Rectal smooth muscle tissue (tissue), 1 donor: Measurements from ENCODE around the gene PLCB1.
"Not testable (repeated sequence)": the region's sequence is repeated elsewhere in the genome, so short reads cannot be mapped to it uniquely, and the experiment has no call there.

Experiments
- H3K27ac ChIP-seq: one replicate; pipeline ENCODE4 v1.7.0; 2013; ENCODE audit warnings: low read depth, low read length, inconsistent platforms
- H3K27me3 ChIP-seq: one replicate; pipeline ENCODE4 v1.7.0; 2013; ENCODE audit warnings: low read length; ENCODE audit not compliant: control insufficient read depth, insufficient read depth
- H3K36me3 ChIP-seq: one replicate; pipeline ENCODE4 v1.7.0; 2013; ENCODE audit warnings: low read length; ENCODE audit not compliant: control insufficient read depth, insufficient read depth
- H3K4me1 ChIP-seq: one replicate; pipeline ENCODE4 v1.7.0; 2013; ENCODE audit warnings: low read length; ENCODE audit not compliant: control insufficient read depth, insufficient read depth
- H3K4me3 ChIP-seq: one replicate; pipeline ENCODE4 v1.7.0; 2013; ENCODE audit warnings: low read length
- H3K9ac ChIP-seq: one replicate; pipeline ENCODE4 v1.7.0; 2013; ENCODE audit warnings: low read length

PLCB1 gene

DNA sequence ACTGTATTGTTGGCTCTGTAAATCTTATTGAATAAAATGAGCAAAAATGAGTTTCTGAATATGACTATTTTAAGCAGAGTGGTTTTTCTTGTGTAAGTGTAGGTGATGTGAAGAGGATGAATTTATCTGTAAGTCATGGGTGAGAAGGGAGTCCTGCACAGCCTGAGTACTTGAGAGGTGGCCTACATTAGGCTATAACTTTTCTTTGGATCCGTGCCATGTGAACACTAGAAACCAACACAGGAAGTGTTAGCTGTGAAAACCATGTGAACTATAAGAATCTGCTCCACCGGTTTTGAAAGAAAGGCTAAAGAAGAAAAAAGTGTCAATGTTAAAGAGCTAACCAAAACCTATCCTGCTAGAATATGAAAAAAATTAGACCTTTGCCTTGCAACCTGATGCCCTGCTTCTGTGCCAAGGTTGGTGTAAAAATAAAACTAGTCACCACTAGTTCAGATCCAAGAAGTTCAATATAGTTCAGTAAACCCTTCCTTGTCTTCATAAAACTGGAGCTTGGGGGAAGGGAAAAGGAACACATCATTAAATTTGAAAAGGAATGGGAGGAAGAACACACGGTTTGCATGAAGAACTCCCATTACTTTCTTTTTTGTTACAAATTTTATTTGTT is 21.3 kb downstream of the PLCB1 start:
- Histone ChIP-seq H3K27ac (no peak overlapping the region), H3K27me3 (no peaks in the 10 kb centered on the region), H3K9ac (no peak overlapping the region), H3K4me1 (peaks cover 7% of the 10 kb centered on the region), H3K4me3 (no peak overlapping the region), H3K36me3 (no peaks in the 10 kb centered on the region)

DNA sequence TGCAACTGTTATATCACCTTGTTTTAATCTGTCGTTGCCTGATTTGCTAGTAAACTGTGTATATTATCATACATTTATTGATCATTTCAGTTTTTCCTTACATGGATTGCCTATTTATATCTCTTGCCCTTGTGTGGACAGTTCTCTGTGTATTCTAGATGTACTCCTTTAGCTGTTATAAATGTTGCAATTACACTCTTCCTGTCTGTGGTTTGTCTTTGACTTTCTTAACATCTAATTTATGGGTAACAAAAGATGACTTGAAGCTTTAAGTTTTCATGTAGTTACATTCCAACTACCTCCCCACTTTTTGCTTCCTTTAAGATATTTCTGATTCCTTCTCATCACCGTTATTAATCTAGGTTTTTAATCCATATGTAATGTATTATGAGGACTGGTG is 22.6 kb downstream of the PLCB1 start:
- Histone ChIP-seq H3K4me1 (peaks cover 7% of the 10 kb centered on the region), H3K27me3 (no peaks in the 10 kb centered on the region), H3K27ac (no peak overlapping the region), H3K9ac (no peak overlapping the region), H3K4me3 (no peak overlapping the region), H3K36me3 (no peaks in the 10 kb centered on the region)

DNA sequence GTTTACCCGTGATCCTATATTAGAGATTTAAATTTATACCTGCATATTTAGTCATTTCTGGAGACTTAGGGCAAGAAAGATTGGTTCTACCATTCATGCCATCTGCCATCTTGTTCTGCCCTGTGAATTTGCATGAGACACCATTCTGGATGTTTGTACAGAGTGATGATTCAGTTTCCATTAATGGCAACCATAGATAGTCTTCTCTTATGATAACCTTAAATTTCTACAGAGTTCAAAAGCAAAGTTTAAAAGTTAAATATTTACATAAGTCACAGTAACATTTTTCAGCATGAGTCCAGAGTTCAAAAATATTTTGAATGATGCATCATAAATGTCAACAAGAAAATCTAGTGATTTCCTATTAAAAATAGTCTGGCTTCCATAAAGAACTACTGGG is 23.2 kb downstream of the PLCB1 start:
- H3K27ac ChIP-seq, result no peak overlapping the region

DNA sequence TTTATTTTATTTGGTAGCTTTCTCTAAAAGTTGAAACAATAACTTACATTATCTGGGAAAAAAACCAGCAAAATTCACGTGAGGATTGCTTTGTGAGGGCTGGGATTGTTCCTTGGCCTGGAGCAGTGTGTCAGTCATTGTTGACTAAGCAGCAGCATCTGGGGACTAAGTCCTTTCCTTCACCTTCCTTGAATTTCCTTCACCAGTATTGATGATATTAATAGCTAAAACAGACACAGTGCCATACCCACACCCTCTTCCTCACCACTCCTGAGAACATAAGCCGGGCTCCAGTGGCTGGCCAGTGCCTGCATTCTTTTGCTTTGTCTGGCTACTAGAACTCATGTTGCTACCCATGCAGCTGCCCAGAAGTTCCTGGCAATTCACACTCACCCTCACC is 23.7 kb downstream of the PLCB1 start:
- H3K27ac ChIP-seq, result no peak overlapping the region
- H3K4me3 ChIP-seq, result no peak overlapping the region
- H3K4me1 ChIP-seq, result peaks cover 7% of the 10 kb centered on the region
- H3K9ac ChIP-seq, result no peak overlapping the region
- no peaks in the 10 kb centered on the region for H3K36me3 ChIP-seq
- H3K27me3 ChIP-seq, result no peaks in the 10 kb centered on the region

More for the DNA sequence above, 23.2 kb downstream of the PLCB1 start:
- no peak overlapping the region for H3K9ac ChIP-seq
- no peaks in the 10 kb centered on the region for H3K27me3 ChIP-seq
- peaks cover 7% of the 10 kb centered on the region for H3K4me1 ChIP-seq
- no peaks in the 10 kb centered on the region for H3K36me3 ChIP-seq
- no peak overlapping the region for H3K4me3 ChIP-seq

DNA sequence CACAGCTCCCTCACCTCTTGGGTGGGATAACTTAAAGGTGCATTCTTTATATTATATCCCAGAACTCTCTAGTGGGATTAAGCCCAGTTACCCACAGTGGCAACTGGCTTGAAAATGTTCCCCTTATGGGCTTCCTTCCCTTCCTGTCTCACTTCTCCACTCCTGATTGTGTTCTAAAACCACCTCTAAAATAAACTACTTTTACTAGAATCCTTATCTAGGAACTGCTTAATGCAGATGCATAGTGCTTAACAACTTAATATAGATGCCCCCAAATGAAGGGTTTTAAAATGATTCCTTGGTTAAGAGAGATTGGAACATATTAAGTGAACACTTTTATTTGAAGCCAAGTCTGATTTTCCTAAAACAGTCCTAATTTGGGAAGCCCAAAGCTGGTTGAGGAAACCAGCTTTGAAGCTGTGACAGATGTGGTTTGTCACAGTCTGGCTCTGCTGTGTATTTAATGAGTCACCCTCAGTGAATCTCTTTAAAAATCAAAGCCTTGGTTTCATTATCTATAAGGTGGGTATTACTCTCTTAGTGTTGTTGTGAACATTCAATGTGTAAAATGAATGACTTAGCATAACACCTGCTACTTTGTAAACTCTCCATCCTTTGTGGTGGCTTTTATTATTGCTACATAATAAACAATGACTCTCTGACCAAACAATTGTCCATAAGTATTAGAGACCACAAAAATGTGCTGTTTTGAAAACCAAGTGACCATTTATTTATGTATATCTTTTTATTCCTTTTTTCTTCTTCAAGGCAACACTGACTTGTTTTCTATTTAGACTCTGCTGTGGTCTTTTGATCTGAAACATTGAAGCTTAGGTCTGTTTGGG is 24.4 kb downstream of the PLCB1 start:
- peaks cover 11% of the 10 kb centered on the region for H3K4me1 ChIP-seq
- H3K36me3 ChIP-seq, result no peaks in the 10 kb centered on the region
- H3K27me3 ChIP-seq, result no peaks in the 10 kb centered on the region
- H3K9ac ChIP-seq, result no peak overlapping the region
- no peak overlapping the region for H3K4me3 ChIP-seq
- no peak overlapping the region for H3K27ac ChIP-seq

DNA sequence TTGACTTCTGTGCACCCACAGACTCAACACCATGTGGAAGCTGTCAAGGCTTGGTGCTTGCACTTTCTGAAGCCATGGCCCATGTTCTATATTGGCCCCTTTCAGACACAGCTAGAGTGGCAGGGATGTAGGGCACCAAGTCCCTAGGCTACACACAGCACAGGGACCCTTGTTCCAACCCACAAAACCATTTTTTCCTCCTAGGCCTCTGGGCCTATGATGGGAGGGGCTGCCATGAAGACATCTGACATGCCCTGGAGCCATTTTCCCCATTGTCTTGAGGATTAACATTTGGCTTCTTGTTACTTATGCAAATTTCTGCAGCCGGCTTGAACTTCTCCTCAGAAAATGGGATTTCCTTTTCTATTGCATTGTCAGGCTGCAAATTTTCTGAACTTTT is 27.2 kb downstream of the PLCB1 start:
- not testable (repeated sequence) for H3K9ac ChIP-seq, H3K27me3 ChIP-seq, H3K27ac ChIP-seq, H3K4me3 ChIP-seq, H3K36me3 ChIP-seq
- peaks cover 21% of the 10 kb centered on the region for H3K4me1 ChIP-seq

DNA sequence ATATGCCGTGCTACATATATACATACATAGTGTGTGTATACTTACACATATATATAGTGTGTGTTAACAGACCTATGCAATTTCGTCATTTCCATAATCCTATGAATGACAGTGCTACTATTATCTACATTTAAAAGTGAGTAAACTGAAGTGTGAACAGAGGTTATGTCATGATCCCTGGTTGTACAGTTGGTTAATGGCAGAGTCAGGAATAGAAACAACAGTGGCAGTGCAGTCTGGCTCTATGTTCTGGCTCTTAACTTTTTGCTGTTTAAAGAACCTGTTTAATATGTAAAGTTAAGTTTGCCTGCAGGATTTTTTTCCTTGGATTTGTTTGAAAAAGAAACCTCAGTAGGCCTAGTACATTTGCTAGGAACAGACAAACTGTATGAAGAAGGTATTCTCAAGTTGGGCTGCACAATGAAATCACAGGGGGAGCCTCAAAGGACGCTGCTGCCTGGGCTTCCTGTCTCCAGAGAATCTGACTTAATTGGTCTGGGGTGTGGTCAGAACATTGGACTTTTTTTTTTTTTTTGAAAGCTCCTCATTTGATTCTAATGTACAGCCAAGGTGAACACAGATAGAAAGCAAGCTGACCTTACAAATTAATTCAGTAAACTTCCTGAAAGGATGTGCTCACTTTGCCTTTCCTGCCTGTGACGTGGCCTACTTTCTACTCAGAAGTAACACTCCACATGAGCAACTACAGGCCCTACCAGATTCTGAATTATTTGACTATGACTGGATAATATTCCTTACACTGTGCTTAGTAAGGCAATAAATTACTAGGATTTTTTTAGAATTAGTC is 29.4 kb downstream of the PLCB1 start:
- H3K27me3 ChIP-seq, result no peaks in the 10 kb centered on the region
- H3K4me3 ChIP-seq, result no peak overlapping the region
- H3K27ac ChIP-seq, result peak overlapping the region; percentile 34
- H3K4me1 ChIP-seq, result peaks cover 18% of the 10 kb centered on the region
- no peaks in the 10 kb centered on the region for H3K36me3 ChIP-seq
- no peak overlapping the region for H3K9ac ChIP-seq

DNA sequence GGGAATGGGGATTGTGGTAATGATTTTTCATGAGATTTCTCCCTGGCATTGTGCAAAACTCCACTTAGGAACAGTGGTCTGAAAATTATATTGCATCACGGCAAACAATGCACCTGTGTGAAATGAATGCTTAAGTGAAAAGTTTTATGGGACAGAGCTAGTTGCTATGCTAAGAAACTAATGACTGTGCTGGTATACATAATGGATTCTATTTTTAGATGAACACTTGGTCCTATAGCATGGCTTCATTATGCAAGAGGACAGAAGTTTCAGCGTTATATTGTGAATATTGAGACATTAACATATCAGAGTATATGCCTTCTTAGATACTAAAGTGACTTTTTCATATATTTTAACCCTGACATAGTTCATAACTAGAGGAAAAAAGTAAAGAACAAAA is 30.5 kb downstream of the PLCB1 start:
- Histone ChIP-seq H3K4me1 (peaks cover 18% of the 10 kb centered on the region), H3K9ac (no peak overlapping the region), H3K27me3 (no peaks in the 10 kb centered on the region), H3K27ac (no peak overlapping the region), H3K4me3 (no peak overlapping the region), H3K36me3 (no peaks in the 10 kb centered on the region)

DNA sequence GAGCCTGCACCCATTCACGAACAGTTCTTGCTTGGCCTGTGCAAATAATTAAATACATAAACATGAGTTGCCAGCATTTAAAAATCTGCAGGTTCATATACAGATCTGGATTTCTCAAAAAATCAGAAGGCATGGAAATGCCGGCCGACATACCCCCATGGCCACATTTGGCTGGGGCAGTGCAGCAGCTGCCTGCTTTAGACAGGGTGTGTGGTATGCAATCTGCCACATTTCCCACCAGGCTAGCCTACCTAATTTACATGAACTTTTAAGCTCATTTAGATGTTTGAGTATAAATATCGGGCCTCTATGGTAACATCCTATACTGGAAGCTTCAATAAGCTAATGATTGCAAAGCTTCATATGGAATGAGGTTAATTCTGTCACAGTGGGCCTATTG is 31.5 kb downstream of the PLCB1 start:
- Histone ChIP-seq H3K9ac (no peak overlapping the region), H3K4me1 (peaks cover 18% of the 10 kb centered on the region), H3K36me3 (no peaks in the 10 kb centered on the region)

DNA sequence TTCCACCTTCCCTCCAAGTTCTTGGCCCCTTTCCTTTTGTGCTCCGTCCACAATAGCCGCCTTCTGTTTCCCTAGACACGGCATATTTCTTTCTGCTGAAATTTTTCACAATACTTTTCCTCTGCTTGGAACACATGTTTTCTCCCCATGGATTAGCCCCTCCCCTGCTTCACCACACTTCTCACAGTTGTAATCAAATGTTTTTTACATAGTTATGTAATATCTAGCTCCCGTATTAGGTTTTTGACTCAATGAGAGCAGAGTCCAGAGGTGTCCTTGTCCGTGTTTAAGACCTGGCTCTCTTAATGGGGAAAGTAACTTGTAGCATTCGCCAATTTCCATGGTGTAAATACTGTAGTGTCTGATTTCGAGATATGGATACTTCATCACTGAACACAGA is 34.7 kb downstream of the PLCB1 start:
- H3K27ac ChIP-seq, result no peak overlapping the region
- H3K27me3 ChIP-seq, result no peaks in the 10 kb centered on the region
- no peak overlapping the region for H3K4me3 ChIP-seq
- H3K36me3 ChIP-seq, result no peaks in the 10 kb centered on the region
- peaks cover 11% of the 10 kb centered on the region for H3K4me1 ChIP-seq
- H3K9ac ChIP-seq, result no peak overlapping the region

More for the DNA sequence above, 31.5 kb downstream of the PLCB1 start:
- H3K27ac ChIP-seq, result no peak overlapping the region
- H3K27me3 ChIP-seq, result no peaks in the 10 kb centered on the region
- H3K4me3 ChIP-seq, result no peak overlapping the region

DNA sequence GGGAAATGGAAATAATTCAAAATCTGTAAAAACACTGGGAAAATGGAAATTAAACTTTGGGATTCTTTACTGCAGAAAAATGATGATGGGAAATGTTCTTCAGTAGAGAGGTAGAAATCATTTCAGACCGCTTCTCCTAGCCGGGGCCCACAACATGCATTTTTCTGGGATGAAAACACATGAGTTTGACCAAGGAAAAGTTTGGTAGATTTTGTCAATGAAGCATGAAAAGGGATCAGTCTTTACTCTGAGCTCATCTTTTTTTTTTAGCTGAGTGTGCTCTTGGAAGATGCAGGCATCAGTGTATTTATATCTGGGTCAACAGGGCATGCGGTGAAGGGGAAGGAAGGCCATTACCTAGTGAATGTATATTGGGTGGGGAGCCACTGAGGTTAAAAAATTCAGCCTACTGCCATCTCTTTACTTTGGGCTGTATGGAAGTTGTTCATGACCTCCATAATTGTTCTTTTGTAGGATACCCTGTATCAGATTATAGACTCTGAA is 36.8 kb downstream of the PLCB1 start:
- H3K27me3 ChIP-seq, result no peaks in the 10 kb centered on the region
- H3K9ac ChIP-seq, result no peak overlapping the region
- H3K4me1 ChIP-seq, result no peaks in the 10 kb centered on the region
- H3K27ac ChIP-seq, result no peak overlapping the region
- no peaks in the 10 kb centered on the region for H3K36me3 ChIP-seq
- H3K4me3 ChIP-seq, result no peak overlapping the region

DNA sequence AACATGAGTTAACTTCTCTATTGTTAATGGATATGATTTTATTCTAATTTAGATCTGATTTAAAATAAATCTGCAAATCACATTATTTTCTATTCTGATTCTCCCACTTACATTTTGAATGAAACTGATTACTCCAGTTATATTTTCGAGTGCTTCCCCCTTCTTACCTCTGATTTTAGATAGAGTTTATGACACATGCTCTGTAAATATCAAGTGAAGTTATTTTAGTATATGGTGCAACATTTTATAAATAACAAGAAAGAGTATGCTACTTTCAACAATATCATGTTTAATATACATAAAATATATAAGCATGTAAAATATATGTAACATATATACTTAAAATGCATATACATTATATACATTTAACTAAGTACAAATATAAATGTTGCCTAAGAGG is 38.9 kb downstream of the PLCB1 start:
- no peak overlapping the region for H3K4me3 ChIP-seq
- no peaks in the 10 kb centered on the region for H3K36me3 ChIP-seq
- no peaks in the 10 kb centered on the region for H3K27me3 ChIP-seq
- no peak overlapping the region for H3K27ac ChIP-seq
- no peak overlapping the region for H3K9ac ChIP-seq
- H3K4me1 ChIP-seq, result no peaks in the 10 kb centered on the region
